ENCODE results near the gene UROS.

DNA sequence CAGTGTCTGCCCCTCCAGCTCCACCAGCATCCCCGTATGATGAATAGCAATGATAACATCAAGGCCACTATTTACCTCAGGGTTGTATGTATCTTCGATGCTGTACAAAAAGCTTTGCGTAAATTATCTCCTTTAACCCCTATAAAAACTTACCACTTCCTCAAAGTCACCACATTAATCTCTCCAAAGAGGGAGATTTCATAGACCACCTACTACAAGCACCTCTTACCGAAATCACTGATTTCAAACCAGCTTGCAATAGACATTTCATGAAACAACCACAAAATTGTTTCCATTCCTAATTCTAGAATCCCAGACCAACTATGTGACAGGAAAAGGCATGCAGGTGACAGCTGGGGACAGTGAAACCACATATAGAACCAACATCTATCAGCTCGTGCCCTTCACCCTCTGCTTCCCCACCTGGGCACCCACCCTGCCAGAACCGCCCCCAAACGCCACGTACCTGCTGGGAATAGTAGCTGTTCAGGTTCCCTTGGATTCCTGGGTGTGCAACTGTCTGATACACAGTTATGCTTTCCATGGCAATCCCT lies 27.3 kb downstream of the UROS start:
- TF ChIP-seq, protein P1, sequence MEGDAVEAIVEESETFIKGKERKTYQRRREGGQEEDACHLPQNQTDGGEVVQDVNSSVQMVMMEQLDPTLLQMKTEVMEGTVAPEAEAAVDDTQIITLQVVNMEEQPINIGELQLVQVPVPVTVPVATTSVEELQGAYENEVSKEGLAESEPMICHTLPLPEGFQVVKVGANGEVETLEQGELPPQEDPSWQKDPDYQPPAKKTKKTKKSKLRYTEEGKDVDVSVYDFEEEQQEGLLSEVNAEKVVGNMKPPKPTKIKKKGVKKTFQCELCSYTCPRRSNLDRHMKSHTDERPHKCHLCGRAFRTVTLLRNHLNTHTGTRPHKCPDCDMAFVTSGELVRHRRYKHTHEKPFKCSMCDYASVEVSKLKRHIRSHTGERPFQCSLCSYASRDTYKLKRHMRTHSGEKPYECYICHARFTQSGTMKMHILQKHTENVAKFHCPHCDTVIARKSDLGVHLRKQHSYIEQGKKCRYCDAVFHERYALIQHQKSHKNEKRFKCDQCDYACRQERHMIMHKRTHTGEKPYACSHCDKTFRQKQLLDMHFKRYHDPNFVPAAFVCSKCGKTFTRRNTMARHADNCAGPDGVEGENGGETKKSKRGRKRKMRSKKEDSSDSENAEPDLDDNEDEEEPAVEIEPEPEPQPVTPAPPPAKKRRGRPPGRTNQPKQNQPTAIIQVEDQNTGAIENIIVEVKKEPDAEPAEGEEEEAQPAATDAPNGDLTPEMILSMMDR (conservative IDR thresholded peaks at IDR 0.05 in 1 of 2, IDR thresholded peaks at IDR 0.05 in 1 of 2; ENCODE audit: extremely low read depth in 1 of 2, insufficient read depth in 1 of 2, low read depth in 1 of 2, low read length in 2 of 2): no peak
- no peak for TF ChIP-seq EZH2 (IDR thresholded peaks at IDR 0.05; ENCODE audit: borderline replicate concordance, low read length)
